Measurements from ENCODE around the gene SMC1A.

GRCh38 chrX:53449632-53450031, 27.2 kb upstream of the SMC1A start:
- TF ChIP-seq CEBPB (IDR thresholded peaks at IDR 0.05; ENCODE audit: low read depth, low read length) (no peak), ZNF274 (IDR thresholded peaks at IDR 0.05; ENCODE audit: borderline replicate concordance, extremely low read depth, low read length) (no peak)
